Bronchus fibroblast of lung (primary cell): Measurements from ENCODE around the gene HECTD3. TPM values are rescaled to one million over a fixed set of nuclear protein-coding genes. Genes with fewer than 3 reads are reported as not detected.

ENCODE experiments used
- total RNA-seq: library from RNA; depleted of rRNA; stranded (reverse); fragments of >200 nt; gene quantifications from 2 replicates; pipeline ENCODE4 v1.2.3, GENCODE V29; 2015

HECTD3 gene
- 29.9 and 30.1 TPM in 2 replicates for total RNA-seq

DNA sequence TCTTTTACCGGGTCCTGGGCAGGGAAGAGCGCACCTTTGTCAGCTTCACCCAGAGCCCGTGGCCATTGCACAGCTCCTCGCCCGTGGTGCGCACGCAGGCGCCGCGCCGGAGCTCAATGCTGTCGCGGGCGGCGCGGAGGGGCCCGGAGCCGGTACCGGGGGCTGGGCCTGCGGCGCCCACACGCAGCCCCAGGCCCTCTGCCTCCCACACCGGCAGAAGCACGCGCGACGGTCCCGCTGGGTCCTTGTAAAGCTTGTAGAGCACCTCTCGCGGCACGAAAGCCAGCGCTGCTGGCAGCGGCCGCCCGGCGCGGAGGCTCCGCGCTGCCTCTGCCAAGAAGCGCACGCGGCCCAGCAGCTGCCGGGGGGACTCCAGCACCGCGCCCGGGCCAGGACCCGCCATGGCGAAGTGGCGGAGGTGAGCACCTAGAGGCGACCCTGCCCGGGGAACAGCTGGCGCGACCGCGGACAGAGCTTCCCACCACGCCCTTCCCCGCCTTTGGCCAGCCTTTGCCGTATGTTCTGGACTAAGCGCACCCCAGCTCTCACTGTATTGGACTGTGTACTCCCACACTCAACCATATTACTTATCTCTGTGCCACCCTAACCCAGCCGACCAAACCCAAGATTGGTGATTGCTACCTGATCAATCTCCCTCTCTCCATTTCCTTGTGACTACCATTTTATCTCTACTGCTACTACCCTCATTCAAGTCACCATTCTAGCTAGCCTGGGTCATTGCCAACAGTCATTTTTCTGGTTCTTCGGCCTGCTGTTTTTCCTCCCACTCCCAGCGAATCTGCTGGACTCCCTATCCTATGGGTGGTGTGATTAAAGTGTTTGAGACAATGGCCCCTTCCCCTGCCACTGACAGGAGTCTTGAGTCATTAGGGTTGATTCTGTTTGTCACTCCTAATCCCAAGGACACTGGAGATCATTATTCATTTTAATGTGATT lies at the start of gene HECTD3:
HECTD3 (minus strand) TSS at position 470 of the 957 bp plus-strand sequence; CDS start at position 403, 67 bp downstream.

DNA sequence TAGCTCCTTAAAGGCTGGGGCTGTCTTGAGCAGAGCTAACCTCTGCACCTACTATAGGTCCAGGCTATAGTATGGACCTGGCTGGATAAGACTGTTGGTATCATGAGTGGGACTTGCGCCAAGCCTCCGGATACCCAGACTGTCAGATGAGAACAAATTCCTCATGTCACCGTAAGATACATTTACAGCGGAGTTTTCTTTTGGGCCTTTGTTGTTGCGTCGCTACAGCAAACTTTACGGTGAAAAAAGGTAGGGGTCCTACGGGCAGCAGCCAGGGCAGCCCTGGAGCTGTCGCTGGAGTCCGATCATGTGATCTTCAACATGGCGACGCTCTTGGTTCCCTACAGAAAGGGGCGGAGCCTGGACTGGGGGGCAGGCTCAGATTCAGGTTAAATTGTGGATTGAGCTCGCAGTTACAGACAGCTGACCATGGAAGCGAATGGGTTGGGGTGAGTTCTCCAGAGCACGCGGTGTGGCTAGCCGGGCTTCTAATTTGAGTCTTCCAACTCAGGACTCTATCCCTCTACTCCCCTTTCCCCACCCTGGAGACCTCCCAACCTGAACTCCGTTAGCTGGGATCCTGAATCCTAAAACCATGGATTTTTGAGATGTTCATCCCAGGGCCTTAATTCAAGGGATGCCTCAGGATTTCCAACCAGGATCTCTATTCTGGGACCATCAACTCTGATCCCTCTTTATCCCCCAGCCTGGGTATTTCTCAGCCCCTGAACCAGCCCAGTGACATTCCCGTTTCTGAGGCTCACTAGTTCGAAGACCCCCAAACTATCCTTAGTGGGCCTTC lies 914 bp upstream of the HECTD3 start, which contains the start of gene UROD:
UROD (plus strand) TSS at position 418 of the 802 bp plus-strand sequence; CDS start at position 430, 12 bp downstream.

Other genes with a start within 250 kb of the HECTD3 start
- 2,415 and 2,726 TPM in 2 replicates for gene RPS8, start 235.8 kb downstream of the HECTD3 start, total RNA-seq
- 0.67 TPM in 1 of 2 replicates, not detected in the other for gene BEST4, start 223.2 kb downstream of the HECTD3 start, total RNA-seq
- gene PLK3, start 210.9 kb downstream of the HECTD3 start, total RNA-seq, result 21.3 and 21.5 TPM in 2 replicates
- gene DYNLT4, start 204.0 kb downstream of the HECTD3 start, total RNA-seq, result not detected in 2 replicates
- gene BTBD19, start 202.8 kb downstream of the HECTD3 start, total RNA-seq, result 1.8 and 2.4 TPM in 2 replicates
- gene PTCH2, start 168.1 kb downstream of the HECTD3 start, total RNA-seq, result under 0.01 and 0.15 TPM in 2 replicates
- 40.3 and 40.5 TPM in 2 replicates for gene EIF2B3, start 24.7 kb downstream of the HECTD3 start, total RNA-seq
- gene UROD, start 930 bp upstream of the HECTD3 start, total RNA-seq, result 130 and 164 TPM in 2 replicates
- 0.15 and 0.17 TPM in 2 replicates for gene ZSWIM5, start 195.3 kb upstream of the HECTD3 start, total RNA-seq